T-helper 17 cell (primary cell): ENCODE data around the gene ZNF335. TPM values are rescaled to one million over a fixed set of nuclear protein-coding genes. Genes with fewer than 3 reads are reported as not detected.

ENCODE experiments used
- ATAC-seq: fragments of 150-1000 bp; cut with Tn5 transposase; 2 replicates; pipeline ENCODE4 v1.10.0; 2021; ENCODE audit warnings: mild to moderate bottlenecking, moderate library complexity
- DNase-seq, 3 donors: peaks; one replicate each; pipeline versions ENCODE4 v3.0.0 to v3.0.0-alpha.2; 2020 to 2021
- H3K9me3 ChIP-seq: one replicate; pipeline ENCODE4 v1.7.0; 2013; ENCODE audit warnings: low read length, mild to moderate bottlenecking; ENCODE audit not compliant: control insufficient read depth, poor library complexity, severe bottlenecking
- H3K27ac Mint-ChIP-seq: one replicate; pipeline ENCODE4 v1.8.0; 2022; ENCODE audit warnings: mild to moderate bottlenecking, moderate library complexity, mixed read lengths
- H3K27me3 Mint-ChIP-seq: one replicate; pipeline ENCODE4 v1.8.0; 2022; ENCODE audit warnings: mixed read lengths
- H3K36me3 Mint-ChIP-seq: one replicate; pipeline ENCODE4 v1.8.0; 2022; ENCODE audit warnings: low read depth, mixed read lengths
- H3K4me1 Mint-ChIP-seq: one replicate; pipeline ENCODE4 v1.8.0; 2022; ENCODE audit warnings: mild to moderate bottlenecking, mixed read lengths
- H3K4me3 Mint-ChIP-seq: one replicate; pipeline ENCODE4 v1.8.0; 2022; ENCODE audit warnings: mild to moderate bottlenecking, moderate library complexity, mixed read lengths
- total RNA-seq, 4 donors: library from RNA in 2 of 4; stranded (reverse) in 2 of 4; gene quantifications; one replicate each; pipeline ENCODE4 v1.2.3 and lab custom pipeline; 2022 to 2026

Gene ZNF335
- total RNA-seq, 2 donors from 2014 or later = 95.1 to 129 TPM

- Mint-ChIP-seq H3K27ac (peak overlapping the region; percentile 80), H3K36me3 (peaks cover 2% of the 10 kb centered on the region), H3K27me3 (no peaks in the 10 kb centered on the region), H3K4me3 (no peak overlapping the region), H3K4me1 (peaks cover 17% of the 10 kb centered on the region)
- H3K9me3 ChIP-seq = no peaks in the 10 kb centered on the region
- ATAC-seq (no peak), DNase-seq (no peak)
These were observed 22.3 kb downstream of the ZNF335 start for GRCh38 chr20:45949542-45950329.

- peaks cover 2% of the 10 kb centered on the region for H3K36me3 Mint-ChIP-seq
- peaks cover 19% of the 10 kb centered on the region for H3K4me1 Mint-ChIP-seq
- H3K27ac Mint-ChIP-seq = peak overlapping the region; percentile 80
These were observed 23.1 kb downstream of the ZNF335 start for GRCh38 chr20:45948742-45949541.

GRCh38 chr20:45948261-45948733 lies 23.7 kb downstream of the ZNF335 start:
- DNase-seq (no peak), ATAC-seq (no peak)
- H3K4me3 Mint-ChIP-seq = no peak overlapping the region
- H3K36me3 Mint-ChIP-seq = no peaks in the 10 kb centered on the region
- peaks cover 19% of the 10 kb centered on the region for H3K4me1 Mint-ChIP-seq
- no peaks in the 10 kb centered on the region for H3K9me3 ChIP-seq
- H3K27ac Mint-ChIP-seq = peak overlapping the region; percentile 80
- H3K27me3 Mint-ChIP-seq = no peaks in the 10 kb centered on the region

More at GRCh38 chr20:45948742-45949541, 23.1 kb downstream of the ZNF335 start:
- ATAC-seq (no peak), DNase-seq (no peak)
- Mint-ChIP-seq H3K4me3 (peak overlapping the region; percentile 9), H3K27me3 (no peaks in the 10 kb centered on the region)
- no peaks in the 10 kb centered on the region for H3K9me3 ChIP-seq

- H3K9me3 ChIP-seq = no peaks in the 10 kb centered on the region
- Mint-ChIP-seq H3K4me1 (peaks cover 18% of the 10 kb centered on the region), H3K27me3 (no peaks in the 10 kb centered on the region), H3K36me3 (no peaks in the 10 kb centered on the region), H3K4me3 (no peak overlapping the region), H3K27ac (peak overlapping the region; percentile 80)
- no peak for ATAC-seq
- no peak for DNase-seq
These were observed 24.7 kb downstream of the ZNF335 start for GRCh38 chr20:45947110-45947866.

DNA sequence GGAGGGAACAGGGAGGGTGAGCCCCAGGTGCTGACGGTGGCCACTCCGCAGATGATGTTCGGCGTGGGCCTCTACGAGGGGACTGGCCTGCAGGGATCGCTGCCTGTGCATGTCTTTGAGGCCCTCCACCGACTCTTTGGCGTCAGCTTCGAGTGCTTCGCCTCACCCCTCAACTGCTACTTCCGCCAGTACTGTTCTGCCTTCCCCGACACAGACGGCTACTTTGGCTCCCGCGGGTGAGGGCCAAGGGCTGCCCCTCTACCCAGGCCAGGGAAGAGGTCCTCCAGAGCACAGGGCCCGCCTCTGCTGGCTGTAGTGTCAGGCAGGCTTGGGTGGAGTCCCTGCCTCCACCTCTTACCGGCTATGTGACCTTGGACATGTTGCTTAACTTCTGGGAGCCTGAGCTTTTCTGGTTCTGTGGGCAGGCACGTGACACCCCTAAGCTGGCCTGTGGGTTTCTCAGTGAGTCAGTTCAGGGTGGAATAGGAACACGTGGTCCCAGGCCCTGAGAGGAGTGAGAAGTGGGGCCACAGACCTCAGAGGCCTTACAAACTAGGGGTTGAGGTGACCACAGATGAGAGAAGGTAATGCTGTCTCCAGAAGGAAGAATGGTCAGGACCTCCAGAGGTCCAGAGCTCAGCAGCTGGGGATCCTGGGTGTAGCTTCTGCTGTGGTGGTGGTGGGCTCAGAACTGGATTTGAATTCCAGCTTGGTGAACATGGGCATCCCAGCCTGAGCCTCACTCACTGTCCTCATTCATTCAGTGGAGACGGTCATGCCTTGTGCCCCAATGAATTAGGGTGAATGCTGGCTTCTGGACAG lies 25.6 kb downstream of the ZNF335 start:
- H3K4me1 Mint-ChIP-seq = peaks cover 10% of the 10 kb centered on the region
- DNase-seq (no peak), ATAC-seq (peak; percentile 52)
- no peaks in the 10 kb centered on the region for H3K27me3 Mint-ChIP-seq
- H3K4me3 Mint-ChIP-seq = no peak overlapping the region
- H3K27ac Mint-ChIP-seq = peak overlapping the region; percentile 77
- H3K9me3 ChIP-seq = no peaks in the 10 kb centered on the region
- H3K36me3 Mint-ChIP-seq = no peaks in the 10 kb centered on the region

DNA sequence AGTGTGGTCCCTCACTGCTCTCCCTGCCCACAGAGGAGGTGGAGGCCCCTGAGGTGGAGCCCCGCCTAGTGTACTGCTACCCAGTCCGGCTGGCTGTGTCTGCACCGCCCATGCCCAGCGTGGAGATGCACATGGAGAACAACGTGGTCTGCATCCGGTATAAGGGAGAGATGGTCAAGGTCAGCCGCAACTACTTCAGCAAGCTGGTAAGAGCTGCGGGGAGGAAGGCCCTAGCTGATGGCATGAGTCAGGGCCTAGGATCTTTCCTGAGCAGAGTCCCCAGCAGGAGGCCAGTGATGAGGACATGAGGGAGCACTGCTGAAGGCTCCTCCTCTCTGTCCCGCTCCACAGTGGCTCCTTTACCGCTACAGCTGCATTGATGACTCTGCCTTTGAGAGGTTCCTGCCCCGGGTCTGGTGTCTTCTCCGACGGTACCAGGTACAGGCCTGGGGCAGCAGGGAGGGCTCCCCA lies 26.3 kb downstream of the ZNF335 start:
- H3K4me1 Mint-ChIP-seq = peaks cover 10% of the 10 kb centered on the region
- H3K36me3 Mint-ChIP-seq = no peaks in the 10 kb centered on the region
- H3K9me3 ChIP-seq = no peaks in the 10 kb centered on the region
- peak overlapping the region; percentile 25 for H3K4me3 Mint-ChIP-seq
- peak overlapping the region; percentile 77 for H3K27ac Mint-ChIP-seq
- H3K27me3 Mint-ChIP-seq = no peaks in the 10 kb centered on the region
- peak; percentile 5 for ATAC-seq
- no peak for DNase-seq

- Mint-ChIP-seq H3K27me3 (no peaks in the 10 kb centered on the region), H3K4me3 (no peak overlapping the region), H3K4me1 (peaks cover 10% of the 10 kb centered on the region), H3K36me3 (no peaks in the 10 kb centered on the region), H3K27ac (peak overlapping the region; percentile 77)
- ATAC-seq = no peak
- DNase-seq = no peak
- H3K9me3 ChIP-seq = no peaks in the 10 kb centered on the region
These were observed 26.9 kb downstream of the ZNF335 start for GRCh38 chr20:45944965-45945677.

DNA sequence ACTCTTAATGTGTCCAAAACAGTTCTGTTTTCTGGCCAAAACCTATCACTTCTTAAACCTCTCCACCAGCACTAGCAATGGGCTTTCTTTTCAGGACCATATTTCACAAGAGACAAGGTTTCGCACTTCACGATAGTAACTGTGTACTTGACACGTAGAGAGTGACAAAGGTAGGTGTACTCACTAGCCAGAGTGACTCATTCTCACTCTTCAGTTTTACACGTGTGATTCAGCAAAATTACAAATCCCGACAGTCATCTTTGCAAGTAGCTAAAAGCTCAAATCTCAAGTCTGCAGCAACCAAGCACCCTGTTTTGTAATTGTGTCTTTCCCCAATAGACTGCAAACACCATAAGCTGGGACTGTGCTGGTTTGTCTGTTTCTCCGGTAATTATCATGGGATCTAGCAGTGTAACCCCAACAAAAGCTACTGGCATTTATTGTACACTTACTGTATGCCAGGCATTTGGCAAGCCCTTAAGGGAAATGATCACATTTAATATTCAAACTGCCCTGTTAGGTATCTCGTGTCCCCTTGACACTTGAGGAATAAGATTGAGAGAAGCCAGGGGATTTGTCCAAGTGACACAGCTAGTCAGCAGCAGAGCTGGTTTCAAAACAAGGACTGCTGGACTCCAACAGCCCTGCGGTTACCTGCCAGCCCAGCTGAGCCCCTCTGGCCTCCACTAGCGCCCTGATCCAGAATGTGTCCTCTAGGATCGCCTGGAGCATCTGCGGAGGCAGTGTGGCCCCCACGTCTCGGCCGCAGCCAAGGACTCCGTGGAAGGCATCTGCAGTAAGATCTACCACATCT lies 27.6 kb downstream of the ZNF335 start:
- Mint-ChIP-seq H3K4me1 (peaks cover 13% of the 10 kb centered on the region), H3K4me3 (no peak overlapping the region), H3K27me3 (no peaks in the 10 kb centered on the region), H3K27ac (peak overlapping the region; percentile 67), H3K36me3 (peaks cover 4% of the 10 kb centered on the region)
- no peak for ATAC-seq
- H3K9me3 ChIP-seq = no peaks in the 10 kb centered on the region
- no peak for DNase-seq

- H3K36me3 Mint-ChIP-seq = peaks cover 4% of the 10 kb centered on the region
- DNase-seq (no peak), ATAC-seq (no peak)
- peaks cover 14% of the 10 kb centered on the region for H3K4me1 Mint-ChIP-seq
- H3K27me3 Mint-ChIP-seq = no peaks in the 10 kb centered on the region
- no peaks in the 10 kb centered on the region for H3K9me3 ChIP-seq
- peak overlapping the region; percentile 67 for H3K27ac Mint-ChIP-seq
- no peak overlapping the region for H3K4me3 Mint-ChIP-seq
These were observed 28.4 kb downstream of the ZNF335 start for GRCh38 chr20:45943613-45944012.

DNA sequence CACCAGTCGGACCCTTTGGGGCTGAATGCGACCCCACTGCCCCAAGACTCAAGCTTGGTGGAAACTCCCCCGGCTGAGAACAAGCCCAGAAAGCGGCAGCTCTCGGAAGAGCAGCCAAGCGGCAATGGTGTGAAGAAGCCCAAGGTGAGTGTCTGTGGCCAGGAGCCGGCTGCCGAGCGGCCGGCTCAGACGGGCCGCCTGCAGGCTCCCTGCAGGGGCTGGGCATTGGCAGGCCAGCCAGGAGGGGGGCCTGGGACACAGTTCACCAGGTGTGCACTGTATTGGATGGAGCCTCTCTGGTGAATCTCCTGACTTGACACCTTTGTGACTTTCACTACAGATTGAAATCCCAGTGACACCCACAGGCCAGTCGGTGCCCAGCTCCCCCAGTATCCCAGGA lies 31.5 kb downstream of the ZNF335 start:
- peaks cover 6% of the 10 kb centered on the region for H3K36me3 Mint-ChIP-seq
- H3K4me1 Mint-ChIP-seq = peaks cover 24% of the 10 kb centered on the region
- H3K27me3 Mint-ChIP-seq = no peaks in the 10 kb centered on the region
- H3K4me3 Mint-ChIP-seq = no peak overlapping the region
- DNase-seq = no peak
- no peaks in the 10 kb centered on the region for H3K9me3 ChIP-seq
- no peak overlapping the region for H3K27ac Mint-ChIP-seq
- ATAC-seq = no peak

DNA sequence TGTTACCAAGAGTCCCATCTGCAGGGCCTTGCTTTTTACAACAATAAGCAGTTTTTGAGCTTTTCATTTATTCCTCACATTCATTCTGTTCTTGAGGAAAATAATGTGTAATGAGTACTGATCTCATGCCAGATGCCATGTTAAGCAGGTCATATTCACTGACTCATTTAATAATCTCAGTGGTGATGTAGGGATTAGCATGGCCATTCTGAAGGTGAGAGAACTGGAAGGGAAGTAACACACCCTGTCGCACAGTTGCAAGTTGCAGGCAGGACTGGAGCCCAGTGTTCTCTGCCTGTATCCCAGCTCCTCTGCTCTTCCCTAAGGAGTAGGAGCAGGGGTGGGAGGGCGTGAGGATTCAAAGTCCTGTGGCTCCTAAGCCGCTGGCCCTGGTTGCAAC lies 31.9 kb downstream of the ZNF335 start:
- Mint-ChIP-seq H3K4me1 (peaks cover 26% of the 10 kb centered on the region), H3K27ac (no peak overlapping the region), H3K36me3 (peaks cover 6% of the 10 kb centered on the region), H3K4me3 (no peak overlapping the region), H3K27me3 (no peaks in the 10 kb centered on the region)
- no peak for ATAC-seq
- DNase-seq = no peak
- no peaks in the 10 kb centered on the region for H3K9me3 ChIP-seq
